Liver (tissue), 3 donors: ENCODE data around the gene PER1.

Source experiments
- ATF3 ChIP-seq: IDR thresholded peaks from 2 replicates; pipeline ENCODE4 v1.6.1; 2016; ENCODE audit warnings: antibody characterized with exemption
- CTCF ChIP-seq: fragments of 150-350 bp; IDR thresholded peaks from 2 replicates; pipeline ENCODE4 v1.5.1; 2017; ENCODE audit warnings: improper control_type of control experiment, low read depth, low read length; ENCODE audit not compliant: missing input control
- EGR1 ChIP-seq, 2 donors: IDR thresholded peaks; 2 replicates each; pipeline ENCODE4 v1.6.1; 2016 to 2018; ENCODE audit warnings: antibody characterized with exemption in 2 of 2, low read depth in 2 of 2
- FOXA1 ChIP-seq: IDR thresholded peaks from 2 replicates; pipeline ENCODE4 v1.6.1; 2016; ENCODE audit warnings: antibody characterized with exemption
- GABPA ChIP-seq, 2 donors: IDR thresholded peaks in 1 of 2; conservative IDR thresholded peaks in 1 of 2; 2 replicates each; pipeline ENCODE4 v1.6.1; 2016; ENCODE audit warnings: antibody characterized with exemption in 2 of 2, mild to moderate bottlenecking in 1 of 2, moderate library complexity in 1 of 2
- JUND ChIP-seq, 2 donors: IDR thresholded peaks; 2 replicates each; pipeline ENCODE4 v1.6.1; 2016; ENCODE audit warnings: antibody characterized with exemption in 2 of 2
- YY1 ChIP-seq: IDR thresholded peaks from 2 replicates; pipeline ENCODE4 v1.6.1; 2016; ENCODE audit warnings: antibody characterized with exemption, mild to moderate bottlenecking
- TF ChIP-seq, protein P1 (sequence below): IDR thresholded peaks from 2 replicates; pipeline ENCODE4 v1.6.1; 2016; ENCODE audit warnings: antibody characterized with exemption
- donor health status: healthy.
- donor health status: healthy.

- TF ChIP-seq JUND (IDR thresholded peaks at IDR 0.05) (no peak), CTCF (no peak), YY1 (no peak), ATF3 (no peak), EGR1 (IDR thresholded peaks at IDR 0.05; ENCODE audit: low read depth in 2 of 2) (no peak), FOXA1 (no peak), GABPA (IDR thresholded peaks at IDR 0.05 in 1 of 2, conservative IDR thresholded peaks at IDR 0.05 in 1 of 2) (no peak)
- TF ChIP-seq, protein P1, sequence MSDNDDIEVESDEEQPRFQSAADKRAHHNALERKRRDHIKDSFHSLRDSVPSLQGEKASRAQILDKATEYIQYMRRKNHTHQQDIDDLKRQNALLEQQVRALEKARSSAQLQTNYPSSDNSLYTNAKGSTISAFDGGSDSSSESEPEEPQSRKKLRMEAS: no peak
These were observed 34.0 kb downstream of the PER1 start, which contains the start of gene ALOXE3 for GRCh38 chr17:8117980-8118768.
